ENCODE results near the gene PLEKHA7.
A peak's percentile ranks its signal among the peaks of the same experiment; 100 is the strongest.

PLEKHA7 gene

GRCh38 chr11:16767957-16768356 is 246.3 kb downstream of the PLEKHA7 start:
- no peak for FAIRE-seq

GRCh38 chr11:16767137-16767536 is 247.1 kb downstream of the PLEKHA7 start:
- no peak for FAIRE-seq

- no peak for FAIRE-seq
These were observed 249.3 kb downstream of the PLEKHA7 start for GRCh38 chr11:16764888-16765287.

- FAIRE-seq: no peak
These were observed 250.5 kb downstream of the PLEKHA7 start for GRCh38 chr11:16763746-16764145.

- no peak for FAIRE-seq
These were observed 254.2 kb downstream of the PLEKHA7 start for GRCh38 chr11:16759857-16760508.

- no peak for FAIRE-seq
These were observed 255.7 kb downstream of the PLEKHA7 start for GRCh38 chr11:16758382-16759024.

- no peak for FAIRE-seq
These were observed 263.8 kb downstream of the PLEKHA7 start for GRCh38 chr11:16750417-16750816.

GRCh38 chr11:16749666-16750065 is 264.5 kb downstream of the PLEKHA7 start:
- FAIRE-seq: no peak

- FAIRE-seq: no peak
These were observed 265.1 kb downstream of the PLEKHA7 start for GRCh38 chr11:16749092-16749491.

GRCh38 chr11:16745950-16746605 is 268.1 kb downstream of the PLEKHA7 start:
- no peak for FAIRE-seq

- no peak for FAIRE-seq
These were observed 270.0 kb downstream of the PLEKHA7 start for GRCh38 chr11:16744128-16744725.

- FAIRE-seq: no peak
These were observed 270.7 kb downstream of the PLEKHA7 start for GRCh38 chr11:16743478-16743877.

GRCh38 chr11:16741473-16741872 is 272.7 kb downstream of the PLEKHA7 start:
- no peak for FAIRE-seq

GRCh38 chr11:16738947-16739815 is 275.0 kb downstream of the PLEKHA7 start:
- FAIRE-seq: peak; percentile 41

- FAIRE-seq: peak; percentile 87
These were observed 275.8 kb downstream of the PLEKHA7 start, which contains the start of gene C11orf58 for GRCh38 chr11:16738193-16738946. Gene C11orf58 (plus strand): TSS chr11:16738647. CDS start chr11:16738779, 132 bp downstream.

GRCh38 chr11:16737818-16738192 is 276.4 kb downstream of the PLEKHA7 start:
- peak; percentile 17 for FAIRE-seq
